HG03442 (cell line): ENCODE data around the gene HS6ST3.

Experiments
- ATAC-seq: cut with Tn5 transposase; IDR thresholded peaks from one replicate; pipeline ENCODE4 v1.9.1; 2021; ENCODE audit warnings: mild to moderate bottlenecking, moderate library complexity; ENCODE audit not compliant: unreplicated experiment

HS6ST3 gene

DNA sequence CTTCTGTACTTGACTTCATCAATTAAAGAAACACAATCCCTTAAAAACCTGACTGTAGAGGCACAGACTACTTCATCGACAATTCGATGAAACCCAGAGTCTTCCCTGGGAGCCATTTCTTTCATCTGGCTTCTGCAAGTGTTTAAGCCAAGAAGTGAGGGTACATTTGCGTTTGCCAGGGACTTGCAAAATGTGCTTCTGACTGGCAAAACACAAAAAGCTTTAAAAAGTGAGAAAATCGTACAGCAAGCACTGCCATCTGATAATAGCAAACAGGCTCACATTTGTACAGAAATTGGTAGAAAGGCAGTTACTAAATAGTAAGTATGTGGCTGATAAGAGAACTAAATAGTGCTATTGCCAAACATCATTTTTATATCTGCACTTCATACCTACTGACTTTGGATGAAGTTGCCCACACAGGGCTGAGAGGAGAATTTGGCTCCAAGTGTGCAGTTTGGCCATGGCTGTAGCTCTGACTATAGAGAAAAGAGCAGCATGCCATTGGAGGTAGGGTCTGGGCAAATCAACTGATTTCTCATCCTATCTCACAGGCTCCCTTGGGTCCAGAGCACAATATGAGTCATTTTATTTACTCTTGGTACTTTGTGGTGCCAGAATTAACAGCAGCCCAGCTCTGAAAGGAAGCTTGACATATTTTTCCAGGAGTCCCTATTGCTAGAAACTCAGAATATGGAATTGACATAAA, 546.2 kb downstream of the HS6ST3 start:
- no peak for ATAC-seq

- ATAC-seq, result no peak
Measured at GRCh38 chr13:96637039-96637438, 547.1 kb downstream of the HS6ST3 start.

- ATAC-seq, result no peak
Measured at GRCh38 chr13:96646101-96646500, 556.2 kb downstream of the HS6ST3 start.

- ATAC-seq, result no peak
Measured at GRCh38 chr13:96646515-96647211, 556.8 kb downstream of the HS6ST3 start.

DNA sequence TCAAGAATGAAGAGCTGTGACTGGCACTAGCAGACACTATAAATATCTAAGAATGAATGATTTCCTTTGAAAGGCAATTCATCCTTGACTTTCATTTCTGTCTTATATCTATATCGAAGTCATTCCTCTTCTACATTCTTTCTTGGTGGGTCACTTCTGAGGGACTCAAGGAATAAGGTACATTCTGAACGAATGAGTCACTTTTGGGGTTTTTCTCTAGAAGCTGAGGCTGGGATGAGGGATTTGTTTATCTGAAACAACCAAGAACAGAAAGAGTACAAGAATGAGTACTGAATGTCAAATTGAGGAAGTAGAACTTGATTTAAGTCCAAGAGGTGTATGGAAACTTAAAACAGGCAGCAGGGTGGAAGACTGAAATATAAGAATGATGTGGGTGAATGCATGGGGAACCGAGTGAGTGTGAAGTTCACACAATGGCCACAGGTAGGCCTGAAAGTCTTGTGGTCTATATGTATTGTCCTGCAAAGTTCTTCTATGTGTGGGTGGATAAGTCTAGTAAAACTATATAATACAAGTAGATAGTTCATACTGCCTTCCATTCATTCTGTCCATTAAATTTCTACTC, 560.5 kb downstream of the HS6ST3 start:
- ATAC-seq, result peak; percentile 96

DNA sequence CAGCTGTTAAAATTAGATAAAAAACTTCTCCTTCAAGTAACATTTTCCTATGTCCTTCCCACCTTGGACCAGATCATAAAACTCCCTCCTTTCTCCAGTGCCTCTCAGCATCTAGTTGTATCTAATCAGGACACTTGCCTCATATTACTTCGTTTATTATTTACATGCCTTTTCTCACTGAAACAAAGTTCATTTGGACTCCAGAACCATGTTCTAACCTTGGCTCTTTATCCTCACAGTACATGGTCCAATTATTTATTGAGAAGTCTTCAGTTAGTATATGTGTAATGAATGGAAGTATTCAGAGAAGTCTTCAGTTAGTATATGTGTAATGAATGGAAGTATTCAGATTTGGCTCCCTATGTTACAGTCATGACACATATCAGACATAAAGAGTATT, 561.7 kb downstream of the HS6ST3 start:
- ATAC-seq, result no peak

- ATAC-seq, result no peak
Measured at GRCh38 chr13:96652506-96652905, 562.6 kb downstream of the HS6ST3 start.

GRCh38 chr13:96661612-96662011, 571.7 kb downstream of the HS6ST3 start:
- no peak for ATAC-seq

- ATAC-seq, result no peak
Measured at GRCh38 chr13:96662036-96662435, 572.1 kb downstream of the HS6ST3 start.

- no peak for ATAC-seq
Measured at GRCh38 chr13:96667294-96668018, 577.5 kb downstream of the HS6ST3 start.

DNA sequence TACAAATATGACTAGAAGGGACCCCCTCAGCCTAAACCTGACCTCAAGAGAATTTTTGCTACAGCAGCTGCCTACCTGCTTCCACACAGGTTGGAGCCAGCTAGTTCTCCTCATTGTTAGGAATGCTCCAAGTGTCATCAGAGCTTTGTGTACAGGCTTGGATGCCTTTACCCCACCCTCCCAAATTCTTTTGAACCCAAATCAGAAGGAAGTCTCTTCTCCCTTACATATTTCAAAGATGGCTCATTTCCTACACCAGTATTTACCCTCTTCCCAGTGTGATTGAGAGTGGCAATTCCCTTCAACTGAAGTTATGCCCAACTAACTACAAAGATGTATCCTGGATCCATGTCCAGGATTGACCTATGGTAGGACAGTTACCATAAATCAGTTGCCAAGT, 581.2 kb downstream of the HS6ST3 start:
- no peak for ATAC-seq

GRCh38 chr13:96672016-96672415, 582.1 kb downstream of the HS6ST3 start:
- ATAC-seq, result no peak

DNA sequence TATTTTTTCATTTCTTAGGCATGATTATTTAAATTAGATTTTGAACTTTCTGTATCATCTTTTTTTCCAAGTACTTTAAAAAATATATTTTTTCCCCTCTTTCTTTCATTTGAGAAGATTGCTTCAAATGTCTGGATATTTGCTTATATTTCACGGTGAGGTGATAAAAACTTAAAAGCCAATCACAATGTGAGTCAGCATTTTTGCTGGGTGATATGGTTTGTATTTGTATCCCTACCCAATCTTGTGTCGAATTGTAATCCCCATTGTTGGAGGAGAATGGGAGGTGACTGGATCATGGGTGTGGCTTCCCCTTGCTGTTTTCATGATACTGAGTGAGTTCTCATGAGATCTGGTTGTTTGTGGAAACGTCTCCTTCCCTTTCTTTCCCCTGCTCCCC, 583.9 kb downstream of the HS6ST3 start:
- no peak for ATAC-seq

DNA sequence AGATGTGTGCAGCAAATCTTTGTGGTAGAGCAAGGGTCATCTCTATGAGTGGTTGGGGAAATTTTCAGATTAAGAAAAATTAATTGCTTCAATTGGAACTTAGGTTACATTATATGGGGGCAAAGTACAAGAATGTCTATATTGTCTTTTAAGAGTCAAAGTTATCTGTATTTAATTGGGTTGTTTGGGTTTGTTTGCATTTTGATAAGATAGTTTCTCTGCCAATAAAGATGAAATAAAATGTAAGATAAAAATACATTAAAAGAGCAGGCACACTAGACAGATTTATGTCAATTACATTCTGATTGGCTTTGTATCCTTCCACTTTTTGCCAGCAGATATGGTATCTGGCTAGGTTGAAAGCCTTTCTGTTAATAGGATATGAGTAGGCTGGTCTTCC, 587.1 kb downstream of the HS6ST3 start:
- no peak for ATAC-seq

DNA sequence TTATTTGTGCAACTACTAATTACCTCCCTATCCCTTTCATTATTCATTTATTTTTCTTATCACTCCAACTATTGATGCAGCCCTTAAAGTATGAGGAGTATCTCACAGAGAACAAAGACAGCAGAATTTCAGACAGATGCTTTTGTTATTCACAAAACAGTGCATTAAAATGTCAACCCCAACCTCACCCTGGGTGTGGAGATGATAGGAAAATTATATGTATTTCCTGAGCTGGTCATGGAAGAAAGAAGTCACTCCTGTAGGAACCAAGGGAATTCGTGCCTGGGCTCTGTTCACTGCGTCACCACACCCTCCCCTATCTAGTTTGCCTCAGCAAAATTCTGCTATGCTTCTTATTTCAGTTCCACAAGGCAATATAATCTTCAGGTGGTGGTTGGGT, 588.9 kb downstream of the HS6ST3 start:
- ATAC-seq, result no peak

DNA sequence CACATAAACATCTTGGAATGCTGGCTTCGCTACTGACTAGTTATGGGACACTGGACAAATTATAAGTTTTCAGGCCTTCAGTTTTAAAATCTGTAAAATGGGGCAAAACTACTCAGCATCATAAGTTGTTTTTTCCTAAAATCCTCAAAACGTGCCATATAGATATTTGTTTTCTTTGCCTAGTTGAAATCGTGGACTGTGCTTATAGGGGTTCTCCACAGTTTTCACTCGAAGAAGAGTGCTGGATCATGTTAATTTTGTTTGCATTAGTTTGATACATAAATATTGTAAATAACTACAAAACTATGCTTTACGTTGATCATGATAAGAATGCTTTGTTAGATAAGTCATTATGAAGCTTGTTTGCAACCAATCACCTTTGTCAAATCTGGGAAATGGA, 591.0 kb downstream of the HS6ST3 start:
- ATAC-seq, result no peak

DNA sequence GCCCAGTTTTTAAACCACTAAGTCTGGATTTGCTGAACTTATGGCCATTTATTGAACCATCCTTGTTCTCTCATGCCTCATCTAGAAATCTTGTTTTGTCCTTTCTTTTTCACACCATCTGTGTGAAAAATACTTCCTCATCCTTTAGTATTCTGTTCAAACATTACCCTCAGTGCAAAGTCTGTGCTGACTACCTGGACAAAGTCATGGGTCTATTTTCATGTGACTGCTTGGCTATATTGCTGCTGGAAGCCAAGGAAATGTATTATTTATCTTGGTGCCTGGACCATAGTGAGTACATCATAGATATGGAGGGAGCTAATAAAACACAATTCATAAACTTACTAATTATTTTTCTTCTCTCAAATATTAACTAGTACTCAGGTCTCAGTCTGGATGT, 591.9 kb downstream of the HS6ST3 start:
- ATAC-seq, result no peak

DNA sequence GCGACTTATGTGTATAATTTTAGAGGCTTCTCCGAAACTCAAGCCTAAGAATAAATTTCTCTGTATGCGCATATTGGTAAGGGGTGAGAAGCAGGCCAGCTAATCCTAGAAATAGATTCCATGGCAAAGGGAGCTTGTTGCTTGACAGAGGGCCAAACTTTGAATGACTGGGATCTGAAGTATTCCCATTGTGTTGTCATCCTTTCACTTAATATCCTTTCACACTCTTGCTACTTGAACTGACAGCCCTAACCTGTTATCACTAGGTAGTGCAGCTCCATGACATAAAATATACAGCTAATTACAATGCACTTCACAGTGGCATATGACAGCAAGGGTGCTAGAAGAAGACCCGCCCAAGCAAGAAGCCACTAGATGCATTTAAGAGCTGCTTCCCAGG, 594.6 kb downstream of the HS6ST3 start:
- no peak for ATAC-seq

DNA sequence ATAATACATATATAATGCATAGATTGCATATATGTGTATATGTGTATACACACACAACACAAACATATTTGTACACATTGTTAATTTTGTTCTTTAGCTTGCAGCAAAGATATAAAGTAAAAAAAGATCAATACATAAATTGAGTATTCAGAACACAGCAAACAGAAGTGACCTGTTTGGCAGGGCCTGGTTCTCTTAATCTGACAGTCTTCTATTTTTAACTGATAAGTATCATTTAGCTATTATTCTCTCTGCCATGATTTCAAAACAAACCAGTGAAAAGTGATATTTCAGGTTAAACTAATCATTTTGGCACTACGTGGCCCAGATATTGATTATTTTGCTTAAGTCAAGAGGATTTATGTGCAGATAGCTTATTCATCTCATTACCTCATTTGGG, 595.0 kb downstream of the HS6ST3 start:
- no peak for ATAC-seq

- no peak for ATAC-seq
Measured at GRCh38 chr13:96686286-96686685, 596.4 kb downstream of the HS6ST3 start.

DNA sequence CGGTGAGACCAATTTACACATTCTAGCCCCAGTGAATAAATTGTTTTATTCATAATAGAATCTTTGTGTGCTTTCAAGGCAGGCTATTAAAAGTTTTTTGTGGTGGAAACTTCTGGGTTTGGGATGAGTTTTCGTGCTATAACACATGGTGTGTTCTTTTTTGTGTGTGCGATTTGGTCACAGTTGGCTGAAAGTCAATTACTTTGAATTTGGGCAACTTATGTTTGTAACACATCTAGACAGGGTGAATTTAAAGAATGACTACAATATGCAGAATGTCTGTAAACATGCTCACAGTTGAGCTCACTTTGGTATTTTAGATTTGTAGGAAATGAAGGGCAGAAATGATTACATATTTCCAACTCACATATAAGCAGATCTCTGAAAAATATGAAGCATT, 597.3 kb downstream of the HS6ST3 start:
- ATAC-seq, result no peak

DNA sequence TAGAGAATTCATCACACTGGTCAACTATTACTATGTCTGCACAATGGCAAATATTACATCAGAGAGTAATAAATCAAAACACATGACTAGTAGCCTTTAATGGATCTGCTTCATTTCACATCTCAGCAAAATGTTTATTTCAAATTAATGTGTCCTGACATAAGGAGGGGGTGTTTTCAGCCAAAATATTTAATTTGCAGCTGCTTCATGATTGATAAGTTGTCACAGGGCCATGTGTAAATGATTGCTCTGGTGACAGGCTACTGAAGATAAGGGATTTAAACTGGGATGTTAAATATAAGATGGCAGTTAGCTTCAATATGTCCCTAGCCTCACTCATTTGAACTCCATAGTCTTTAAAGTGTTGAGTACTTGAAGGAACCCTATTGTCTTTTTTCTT, 601.1 kb downstream of the HS6ST3 start:
- no peak for ATAC-seq
